HEK293 (cell line): ENCODE results near the gene ZNF550.
"Not testable (repeated sequence)": the region's sequence is repeated elsewhere in the genome, so short reads cannot be mapped to it uniquely, and the experiment has no call there.

Source experiments
- CTCF ChIP-seq: fragments of 450-650 bp; formaldehyde crosslinking; IDR thresholded peaks from 2 replicates; pipeline ENCODE4 v1.5.1; 2016; ENCODE audit warnings: missing biosample characterization, missing genetic modification characterization
- ZNF549 ChIP-seq: fragments of 450-650 bp; IDR thresholded peaks from 2 replicates; pipeline ENCODE4 v1.5.1; 2018; ENCODE audit warnings: missing biosample characterization, missing genetic modification characterization, mild to moderate bottlenecking, inconsistent platforms, moderate library complexity
- ZNF76 ChIP-seq: fragments of 450-650 bp; formaldehyde crosslinking; IDR thresholded peaks from 2 replicates; pipeline ENCODE4; 2016; ENCODE audit warnings: low read depth, missing biosample characterization, missing genetic modification characterization, borderline replicate concordance

DNA sequence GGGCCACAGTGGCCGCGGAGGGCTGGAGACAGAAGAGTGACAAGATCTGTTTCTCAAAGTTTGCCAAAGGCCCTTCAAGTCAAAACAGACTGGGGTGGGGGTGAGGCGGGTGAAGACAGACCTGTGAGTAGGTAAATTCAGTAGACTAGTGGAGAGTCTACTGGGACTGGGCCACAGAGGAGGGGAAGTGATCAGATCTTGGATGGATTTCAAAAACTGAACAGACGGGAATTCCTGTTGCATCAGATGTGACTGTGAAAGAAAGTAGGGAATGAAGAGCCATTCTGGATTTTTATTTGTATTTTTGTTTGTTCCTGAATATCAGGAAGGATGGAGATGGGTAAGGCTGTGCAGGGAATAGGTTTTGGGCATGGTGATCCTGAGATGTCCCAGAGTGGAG, 59.3 kb downstream of the ZNF550 start:
- not testable (repeated sequence) for TF ChIP-seq CTCF, ZNF549, ZNF76 (tag by site-specific recombination)
